ACC112 (cell line): Measurements from ENCODE around the gene MAP2K4.
"Not testable (repeated sequence)": the region's sequence is repeated elsewhere in the genome, so short reads cannot be mapped to it uniquely, and the experiment has no call there.

Source experiments
- H2AFZ ChIP-seq: fragments of 200-600 bp; sonication (generic); one replicate; pipeline ENCODE4 v1.6.0; 2017; ENCODE audit warnings: antibody characterized with exemption, low read length; ENCODE audit not compliant: unreplicated experiment
- H3K27ac ChIP-seq: fragments of 200-600 bp; sonication (generic); 2 replicates; pipeline ENCODE4 v1.5.1; 2014; ENCODE audit warnings: low read depth, mild to moderate bottlenecking, antibody characterized with exemption, low read length, moderate library complexity
- H3K27me3 ChIP-seq: fragments of 200-600 bp; sonication (generic); 2 replicates; pipeline ENCODE4 v1.6.1; 2014; ENCODE audit warnings: mild to moderate bottlenecking, antibody characterized with exemption, low read length, moderate library complexity, mixed read lengths; ENCODE audit not compliant: insufficient read depth
- H3K36me3 ChIP-seq: fragments of 200-600 bp; sonication (generic); 2 replicates; pipeline ENCODE4 v1.6.1; 2016; ENCODE audit warnings: mild to moderate bottlenecking, antibody characterized with exemption, low read length, moderate library complexity, mixed read lengths; ENCODE audit not compliant: insufficient read depth
- H3K4me1 ChIP-seq: fragments of 200-600 bp; sonication (generic); one replicate; pipeline ENCODE4 v1.6.1; 2016; ENCODE audit warnings: low read length, mixed read lengths; ENCODE audit not compliant: insufficient read depth, unreplicated experiment, control insufficient read depth
- H3K4me3 ChIP-seq: fragments of 200-600 bp; sonication (generic); 2 replicates; pipeline ENCODE4 v1.5.1; 2014; ENCODE audit warnings: mild to moderate bottlenecking, low read depth, low read length
- H3K79me2 ChIP-seq: fragments of 200-600 bp; sonication (generic); one replicate; pipeline ENCODE4 v1.6.0; 2016; ENCODE audit warnings: low read length; ENCODE audit not compliant: control insufficient read depth, unreplicated experiment, insufficient read depth

The MAP2K4 gene

GRCh38 chr17:12020642-12021622 lies at the start of gene MAP2K4:
Gene MAP2K4 (plus strand): TSS chr17:12020877. CDS start chr17:12020887, 10 bp downstream.
- peak within 1 kb of the TSS; percentile 87 for H3K4me3 ChIP-seq
- H3K79me2 ChIP-seq = peaks cover 51% of the 10 kb centered on the region
- H2AFZ ChIP-seq = peak within 1 kb of the TSS; percentile 81
- peaks cover 44% of the 10 kb centered on the region for H3K4me1 ChIP-seq
- no peaks in the 10 kb centered on the region for H3K27me3 ChIP-seq
- H3K27ac ChIP-seq = peak within 1 kb of the TSS; percentile 45; the same call in 1 of the 2 replicates
- H3K36me3 ChIP-seq = no peaks in the 10 kb centered on the region

GRCh38 chr17:11972741-11973140 lies 47.9 kb upstream of the MAP2K4 start:
- not testable (repeated sequence) for H3K27me3 ChIP-seq, H3K36me3 ChIP-seq, H3K79me2 ChIP-seq, H2AFZ ChIP-seq, H3K4me1 ChIP-seq, H3K27ac ChIP-seq, H3K4me3 ChIP-seq

GRCh38 chr17:11979795-11980194 lies 40.9 kb upstream of the MAP2K4 start:
- H3K36me3 ChIP-seq = peaks cover 18% of the 10 kb centered on the region
- H3K4me1 ChIP-seq = no peaks in the 10 kb centered on the region
- H3K27ac ChIP-seq = no peak overlapping the region
- H3K79me2 ChIP-seq = no peaks in the 10 kb centered on the region
- no peak overlapping the region for H2AFZ ChIP-seq
- H3K27me3 ChIP-seq = no peaks in the 10 kb centered on the region
- H3K4me3 ChIP-seq = no peak overlapping the region

GRCh38 chr17:11980813-11981212 lies 39.9 kb upstream of the MAP2K4 start:
- no peaks in the 10 kb centered on the region for H3K27me3 ChIP-seq
- peaks cover 18% of the 10 kb centered on the region for H3K36me3 ChIP-seq
- no peak overlapping the region for H2AFZ ChIP-seq
- H3K27ac ChIP-seq = no peak overlapping the region
- no peak overlapping the region for H3K4me3 ChIP-seq
- no peaks in the 10 kb centered on the region for H3K79me2 ChIP-seq
- H3K4me1 ChIP-seq = no peaks in the 10 kb centered on the region

GRCh38 chr17:11981862-11982261 lies 38.8 kb upstream of the MAP2K4 start:
- Histone ChIP-seq H3K27ac (no peak overlapping the region), H3K36me3 (peaks cover 18% of the 10 kb centered on the region)

GRCh38 chr17:11986179-11986941 lies 34.3 kb upstream of the MAP2K4 start:
- Histone ChIP-seq H3K27ac (no peak overlapping the region), H3K79me2 (no peaks in the 10 kb centered on the region)

More at GRCh38 chr17:11981862-11982261, 38.8 kb upstream of the MAP2K4 start:
- Histone ChIP-seq H2AFZ (no peak overlapping the region), H3K4me1 (no peaks in the 10 kb centered on the region), H3K27me3 (no peaks in the 10 kb centered on the region), H3K4me3 (no peak overlapping the region), H3K79me2 (no peaks in the 10 kb centered on the region)

GRCh38 chr17:11986942-11987329 lies 33.7 kb upstream of the MAP2K4 start:
- no peak overlapping the region for H2AFZ ChIP-seq
- H3K27me3 ChIP-seq = no peaks in the 10 kb centered on the region
- no peak overlapping the region for H3K27ac ChIP-seq
- no peaks in the 10 kb centered on the region for H3K79me2 ChIP-seq
- H3K4me1 ChIP-seq = no peaks in the 10 kb centered on the region
- no peak overlapping the region for H3K4me3 ChIP-seq
- peaks cover 18% of the 10 kb centered on the region for H3K36me3 ChIP-seq

More at GRCh38 chr17:11986179-11986941, 34.3 kb upstream of the MAP2K4 start:
- no peak overlapping the region for H2AFZ ChIP-seq
- peaks cover 18% of the 10 kb centered on the region for H3K36me3 ChIP-seq
- no peaks in the 10 kb centered on the region for H3K4me1 ChIP-seq
- no peak overlapping the region for H3K4me3 ChIP-seq
- no peaks in the 10 kb centered on the region for H3K27me3 ChIP-seq

GRCh38 chr17:11990363-11990983 lies 30.2 kb upstream of the MAP2K4 start:
- Histone ChIP-seq H3K79me2 (no peaks in the 10 kb centered on the region), H3K27me3 (no peaks in the 10 kb centered on the region), H3K4me1 (no peaks in the 10 kb centered on the region), H3K36me3 (peaks cover 12% of the 10 kb centered on the region), H3K4me3 (no peak overlapping the region), H2AFZ (no peak overlapping the region), H3K27ac (no peak overlapping the region)

GRCh38 chr17:11991461-11991860 lies 29.2 kb upstream of the MAP2K4 start:
- peaks cover 4% of the 10 kb centered on the region for H3K79me2 ChIP-seq
- no peak overlapping the region for H2AFZ ChIP-seq
- H3K4me1 ChIP-seq = no peaks in the 10 kb centered on the region
- no peaks in the 10 kb centered on the region for H3K27me3 ChIP-seq
- H3K4me3 ChIP-seq = no peak overlapping the region
- H3K27ac ChIP-seq = no peak overlapping the region
- peaks cover 12% of the 10 kb centered on the region for H3K36me3 ChIP-seq

GRCh38 chr17:11996722-11997146 lies 23.9 kb upstream of the MAP2K4 start:
- Histone ChIP-seq H3K4me3 (peak overlapping the region; percentile 82), H3K36me3 (no peaks in the 10 kb centered on the region), H3K4me1 (no peaks in the 10 kb centered on the region), H3K27ac (peak overlapping the region; percentile 55), H3K27me3 (no peaks in the 10 kb centered on the region), H3K79me2 (peaks cover 4% of the 10 kb centered on the region), H2AFZ (peak overlapping the region; percentile 90)
